Measurements from ENCODE around the gene STRADA. TPM values are rescaled to one million over a fixed set of nuclear protein-coding genes. Genes with fewer than 3 reads are reported as not detected.

The STRADA gene
- total RNA-seq, 1 donor from 2014 or later, result 55.9 TPM

DNA sequence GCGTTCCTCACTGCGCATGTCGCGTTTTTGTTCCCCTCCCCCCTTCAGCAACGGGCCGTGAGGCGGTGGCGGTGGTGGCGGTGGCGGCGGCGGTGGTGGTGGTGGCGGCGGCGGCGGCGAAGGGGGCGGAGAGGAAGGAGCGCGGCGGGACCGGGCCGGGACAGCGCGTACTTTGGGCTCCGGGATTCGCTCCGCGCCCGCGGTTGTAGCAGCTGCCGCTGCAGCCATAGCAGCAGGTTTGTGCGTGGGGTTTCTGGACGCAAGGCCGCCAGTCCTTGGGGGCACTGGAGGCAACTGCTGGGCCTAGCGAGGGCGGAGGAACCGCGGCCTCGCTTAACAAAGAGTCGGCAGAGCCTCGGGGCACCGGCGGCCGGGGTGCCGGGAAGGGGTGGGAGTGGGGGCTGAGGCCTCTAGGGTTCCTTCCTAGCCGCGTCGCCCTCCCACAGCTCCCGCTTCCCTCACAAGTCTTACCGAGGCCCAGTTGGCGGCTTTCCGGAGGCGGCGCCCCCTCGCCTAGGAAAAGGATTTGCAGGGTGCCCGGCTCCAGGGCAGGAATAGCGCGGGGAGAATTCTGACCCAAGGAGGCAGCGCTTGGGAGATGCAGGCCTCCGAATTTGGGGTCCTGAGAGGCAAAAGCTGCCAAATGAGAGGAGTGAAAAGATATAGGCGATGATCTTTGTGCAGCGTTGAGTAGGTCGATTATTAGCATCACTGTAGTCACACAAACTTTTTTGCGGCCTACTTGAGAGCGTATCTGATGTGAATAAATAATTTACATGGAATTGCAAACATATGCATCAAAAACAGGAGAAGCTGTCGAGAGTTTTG is 32.8 kb upstream of the STRADA start, which contains the start of gene DDX42:
DDX42 (plus strand) TSS at position 30 of the 828 bp plus-strand sequence. CDS start 12,880 bp downstream, outside the sequence.
- Mint-ChIP-seq H3K4me1 (peaks cover 49% of the 10 kb centered on the region), H3K36me3 (ENCODE audit: low read depth) (peaks cover 3% of the 10 kb centered on the region), H3K4me3 (peak within 1 kb of the TSS; percentile 98), H3K27me3 (ENCODE audit: low read depth) (peaks cover 3% of the 10 kb centered on the region), H3K27ac (ENCODE audit: unreplicated experiment) (peak within 1 kb of the TSS; percentile 100), H3K9me3 (no peaks in the 10 kb centered on the region)
- peak; percentile 91 for DNase-seq (ENCODE audit: low read depth, low spot score)
- TF ChIP-seq CTCF (conservative IDR thresholded peaks at IDR 0.05), result peak; percentile 32

GRCh38 chr17:63773272-63774140 is 31.9 kb upstream of the STRADA start, which contains the start of gene CCDC47:
Gene CCDC47, minus strand, starts transcription at chr17:63773597. Its CDS starts 7,422 bp downstream, at chr17:63766175.
- H3K36me3 Mint-ChIP-seq (ENCODE audit: low read depth), result peaks cover 2% of the 10 kb centered on the region
- TF ChIP-seq CTCF (conservative IDR thresholded peaks at IDR 0.05), result no peak
- H3K9me3 Mint-ChIP-seq, result no peaks in the 10 kb centered on the region
- peak; percentile 95 for DNase-seq (ENCODE audit: low read depth, low spot score)
- peaks cover 3% of the 10 kb centered on the region for H3K27me3 Mint-ChIP-seq (ENCODE audit: low read depth)
- H3K4me1 Mint-ChIP-seq, result peaks cover 48% of the 10 kb centered on the region
- peak within 1 kb of the TSS; percentile 100 for H3K27ac Mint-ChIP-seq (ENCODE audit: unreplicated experiment)
- H3K4me3 Mint-ChIP-seq, result peak within 1 kb of the TSS; percentile 98

- no peak for DNase-seq (ENCODE audit: low read depth, low spot score)
- Mint-ChIP-seq H3K4me1 (peaks cover 44% of the 10 kb centered on the region), H3K36me3 (ENCODE audit: low read depth) (peaks cover 2% of the 10 kb centered on the region), H3K9me3 (no peaks in the 10 kb centered on the region), H3K4me3 (peak overlapping the region; percentile 98), H3K27ac (ENCODE audit: unreplicated experiment) (peak overlapping the region; percentile 100), H3K27me3 (ENCODE audit: low read depth) (peaks cover 3% of the 10 kb centered on the region)
- no peak for TF ChIP-seq CTCF (conservative IDR thresholded peaks at IDR 0.05)
These were observed 31.2 kb upstream of the STRADA start for GRCh38 chr17:63772801-63773271.

DNA sequence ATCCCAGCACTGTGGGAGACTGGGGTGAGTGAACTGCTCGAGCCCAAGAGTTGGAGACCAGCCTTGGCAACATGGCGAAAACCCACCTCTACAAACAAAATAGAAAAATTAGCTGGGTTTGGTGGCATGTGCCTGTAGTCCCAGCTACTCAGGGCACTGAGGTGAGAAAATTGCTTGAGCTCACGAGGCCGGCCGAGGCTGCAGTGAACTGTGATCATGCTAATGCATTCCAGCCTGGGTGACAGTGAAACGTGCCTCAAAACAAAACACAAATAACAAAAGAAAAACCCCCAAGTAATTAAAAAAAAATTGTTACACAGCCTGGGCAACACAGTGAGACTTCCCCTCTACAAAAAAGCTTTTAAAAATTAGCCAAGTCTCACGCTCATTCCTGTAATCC is 26.8 kb upstream of the STRADA start:
- H3K36me3 Mint-ChIP-seq (ENCODE audit: low read depth), result peaks cover 6% of the 10 kb centered on the region
- H3K9me3 Mint-ChIP-seq, result no peaks in the 10 kb centered on the region
- DNase-seq (ENCODE audit: low read depth, low spot score), result no peak
- TF ChIP-seq CTCF (conservative IDR thresholded peaks at IDR 0.05), result no peak
- H3K4me3 Mint-ChIP-seq, result peak overlapping the region; percentile 27
- H3K4me1 Mint-ChIP-seq, result peaks cover 14% of the 10 kb centered on the region
- no peaks in the 10 kb centered on the region for H3K27me3 Mint-ChIP-seq (ENCODE audit: low read depth)
- H3K27ac Mint-ChIP-seq (ENCODE audit: unreplicated experiment), result peak overlapping the region; percentile 84

DNA sequence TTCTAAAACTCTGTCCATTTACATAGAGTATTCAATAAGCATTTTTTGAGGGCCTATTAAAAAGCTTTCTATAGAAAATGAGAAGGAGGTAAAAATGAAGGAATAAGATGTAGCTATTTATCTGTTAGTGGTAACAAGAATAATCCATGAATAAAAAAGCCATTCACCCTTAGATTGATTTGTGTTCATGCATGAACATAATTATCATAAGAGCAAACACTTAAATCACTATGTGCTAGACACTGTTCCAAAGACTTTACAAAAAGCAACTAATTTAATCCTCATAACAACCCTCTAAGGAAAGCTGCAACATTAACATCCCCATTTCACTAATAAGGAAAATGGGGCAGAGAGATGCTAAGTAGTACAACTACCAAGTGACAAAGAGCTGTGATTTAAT is 25.2 kb upstream of the STRADA start:
- Mint-ChIP-seq H3K27ac (ENCODE audit: unreplicated experiment) (no peak overlapping the region), H3K27me3 (ENCODE audit: low read depth) (no peaks in the 10 kb centered on the region), H3K36me3 (ENCODE audit: low read depth) (peaks cover 8% of the 10 kb centered on the region), H3K4me3 (no peak overlapping the region), H3K4me1 (no peaks in the 10 kb centered on the region), H3K9me3 (no peaks in the 10 kb centered on the region)
- TF ChIP-seq CTCF (conservative IDR thresholded peaks at IDR 0.05), result no peak
- no peak for DNase-seq (ENCODE audit: low read depth, low spot score)
